T-helper 2 cell treated with Interferon-gamma antibody and Interleukin-4, amounts not matched to agents 5 μg/mL and 100 μg/mL, for 36 hours (primary cell): ENCODE data around the gene ADGRB2.

Experiments
- DNase-seq: peaks from one replicate; pipeline ENCODE4 v3.0.0; 2021; ENCODE audit warnings: low spot score
- H3K27ac Mint-ChIP-seq: one replicate; pipeline ENCODE4 v1.8.0; 2021; ENCODE audit warnings: mild to moderate bottlenecking, mixed read lengths
- H3K27me3 Mint-ChIP-seq: one replicate; pipeline ENCODE4 v1.8.0; 2021; ENCODE audit warnings: low read depth, mixed read lengths
- H3K36me3 Mint-ChIP-seq: one replicate; pipeline ENCODE4 v1.8.0; 2021; ENCODE audit warnings: low read depth, mixed read lengths
- H3K4me1 Mint-ChIP-seq: one replicate; pipeline ENCODE4 v1.8.0; 2021; ENCODE audit warnings: low read depth, mixed read lengths
- H3K4me3 Mint-ChIP-seq: one replicate; pipeline ENCODE4 v1.8.0; 2022; ENCODE audit warnings: mild to moderate bottlenecking, moderate library complexity, mixed read lengths
- H3K9me3 Mint-ChIP-seq: one replicate; pipeline ENCODE4 v1.8.0; 2021; ENCODE audit warnings: mixed read lengths

ADGRB2 gene

DNA sequence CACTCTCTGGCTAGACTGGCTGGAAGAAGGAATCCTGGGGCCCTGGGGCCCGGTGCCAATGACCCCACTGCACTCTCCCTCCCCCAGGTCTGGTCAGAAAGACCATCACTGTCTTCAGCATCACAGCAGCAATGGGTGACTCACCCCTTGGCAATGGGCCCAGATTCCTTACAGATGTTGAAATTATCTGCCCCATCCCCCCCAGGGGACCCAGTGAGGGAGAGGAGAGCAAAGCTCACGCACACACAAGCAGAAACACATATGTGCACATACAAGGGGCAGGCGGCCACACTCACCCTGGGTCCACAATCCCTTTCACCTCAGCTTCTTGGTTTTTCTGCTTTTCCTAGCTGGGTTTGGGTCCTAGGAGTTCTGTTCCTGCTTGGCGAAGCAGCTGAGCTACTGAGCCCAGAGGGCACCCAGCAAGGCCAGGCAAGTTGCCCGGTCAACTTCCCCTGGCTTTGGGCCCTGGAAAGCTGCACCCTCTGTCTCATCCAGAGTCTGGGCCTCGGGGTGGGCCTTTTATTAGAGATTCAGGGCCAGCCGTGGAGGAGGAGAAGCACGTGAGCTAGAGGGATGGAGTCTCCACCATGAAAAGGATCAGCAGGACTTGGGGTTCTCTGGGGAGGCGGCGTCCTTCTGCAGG, 62.9 kb downstream of the ADGRB2 start:
- Mint-ChIP-seq H3K27ac (no peak overlapping the region), H3K4me3 (no peak overlapping the region), H3K27me3 (peaks cover 24% of the 10 kb centered on the region), H3K9me3 (no peaks in the 10 kb centered on the region), H3K4me1 (peaks cover 19% of the 10 kb centered on the region), H3K36me3 (no peaks in the 10 kb centered on the region)
- no peak for DNase-seq

DNA sequence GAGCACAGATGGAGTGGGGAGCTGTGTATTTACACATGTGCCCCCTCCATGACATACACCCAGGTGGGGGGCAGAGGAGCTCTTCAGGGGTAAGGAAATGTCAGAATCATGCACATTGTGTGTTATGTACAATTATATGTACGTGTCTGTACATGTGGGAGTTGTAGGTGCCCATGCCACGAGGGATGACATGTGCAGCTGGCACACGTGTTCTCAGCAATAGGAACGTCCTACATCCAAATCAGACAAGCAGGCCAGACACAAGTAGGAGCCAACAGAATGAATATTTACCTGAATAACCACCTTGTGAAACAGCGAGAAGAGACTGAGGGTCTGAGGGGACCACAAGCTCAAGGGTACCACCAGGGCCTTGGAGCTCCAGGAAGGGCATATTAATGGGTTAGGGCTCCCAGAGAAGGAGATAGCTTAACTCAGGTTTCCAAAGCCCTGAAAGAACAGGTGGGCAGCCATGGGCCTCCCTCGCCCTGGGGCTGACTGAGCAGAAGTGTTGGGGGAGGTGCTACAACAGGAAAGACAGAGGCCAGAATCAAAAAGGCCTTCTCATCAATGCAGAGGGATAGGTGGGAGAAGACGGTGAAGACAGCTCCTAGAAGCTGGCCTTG, 63.6 kb downstream of the ADGRB2 start:
- Mint-ChIP-seq H3K9me3 (no peaks in the 10 kb centered on the region), H3K27me3 (peaks cover 22% of the 10 kb centered on the region), H3K27ac (no peak overlapping the region), H3K36me3 (no peaks in the 10 kb centered on the region), H3K4me3 (no peak overlapping the region), H3K4me1 (peaks cover 15% of the 10 kb centered on the region)
- no peak for DNase-seq

DNA sequence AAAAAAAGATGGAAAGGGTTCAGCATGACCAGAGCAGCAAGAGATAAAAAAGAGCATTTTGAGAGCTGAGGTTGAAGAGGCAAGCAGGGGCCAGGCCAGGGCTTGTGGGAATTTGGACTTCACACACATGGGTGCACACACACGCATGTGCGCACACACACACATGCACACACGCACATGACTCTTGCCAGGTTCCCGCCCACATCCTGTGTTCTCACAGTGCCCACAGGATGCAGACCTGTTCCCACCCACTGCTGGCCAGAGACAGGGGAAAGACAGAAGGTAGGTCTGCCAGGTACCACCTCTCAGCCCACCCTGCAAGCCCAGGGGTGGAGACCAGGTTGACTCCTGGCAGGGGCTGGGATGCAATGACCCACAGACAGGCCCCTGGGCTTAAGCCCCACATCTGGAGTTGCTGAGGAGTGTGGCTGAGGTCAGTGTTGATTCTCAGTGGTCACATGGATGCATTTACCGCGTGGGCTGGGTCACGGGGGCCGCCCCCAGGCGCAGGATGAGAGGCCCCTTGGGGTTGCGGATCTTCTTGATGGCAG, 64.7 kb downstream of the ADGRB2 start:
- H3K9me3 Mint-ChIP-seq: no peaks in the 10 kb centered on the region
- H3K36me3 Mint-ChIP-seq: no peaks in the 10 kb centered on the region
- H3K4me1 Mint-ChIP-seq: peaks cover 7% of the 10 kb centered on the region
- peaks cover 13% of the 10 kb centered on the region for H3K27me3 Mint-ChIP-seq
- no peak overlapping the region for H3K27ac Mint-ChIP-seq
- H3K4me3 Mint-ChIP-seq: no peak overlapping the region
- peak; percentile 20 for DNase-seq

DNA sequence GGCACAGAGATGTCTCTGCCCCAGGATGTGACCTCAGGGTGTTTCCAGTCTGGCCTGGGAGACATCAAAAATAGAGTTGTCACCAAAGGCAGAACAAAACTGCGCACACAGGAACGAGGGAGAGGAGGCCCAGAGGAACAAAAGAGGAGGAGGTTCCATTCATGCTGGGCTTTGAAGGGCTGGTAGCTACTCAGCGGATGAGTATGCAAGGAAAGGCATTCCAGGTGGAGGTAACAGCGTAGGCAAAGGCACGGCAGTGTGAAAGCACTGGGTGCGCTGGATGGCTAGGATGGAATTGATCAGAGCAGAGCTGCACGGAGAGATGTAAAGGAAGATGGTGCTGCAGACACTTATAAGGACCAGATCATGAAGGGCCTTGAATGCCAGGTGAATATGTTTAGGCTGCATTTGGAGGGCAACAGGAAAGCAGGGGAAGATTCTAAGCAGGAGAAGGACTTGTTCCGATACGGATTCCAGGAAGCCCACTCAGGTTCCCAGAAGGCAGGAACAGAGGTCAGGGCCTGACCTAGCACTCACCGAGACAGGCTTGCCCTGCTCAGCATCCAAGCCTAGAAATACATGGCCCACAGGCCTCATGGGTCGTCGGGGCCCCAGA, 66.7 kb downstream of the ADGRB2 start:
- DNase-seq: no peak
- no peaks in the 10 kb centered on the region for H3K36me3 Mint-ChIP-seq
- H3K9me3 Mint-ChIP-seq: no peaks in the 10 kb centered on the region
- H3K27me3 Mint-ChIP-seq: peaks cover 2% of the 10 kb centered on the region
- H3K4me3 Mint-ChIP-seq: no peak overlapping the region
- no peak overlapping the region for H3K27ac Mint-ChIP-seq
- H3K4me1 Mint-ChIP-seq: peaks cover 7% of the 10 kb centered on the region

DNA sequence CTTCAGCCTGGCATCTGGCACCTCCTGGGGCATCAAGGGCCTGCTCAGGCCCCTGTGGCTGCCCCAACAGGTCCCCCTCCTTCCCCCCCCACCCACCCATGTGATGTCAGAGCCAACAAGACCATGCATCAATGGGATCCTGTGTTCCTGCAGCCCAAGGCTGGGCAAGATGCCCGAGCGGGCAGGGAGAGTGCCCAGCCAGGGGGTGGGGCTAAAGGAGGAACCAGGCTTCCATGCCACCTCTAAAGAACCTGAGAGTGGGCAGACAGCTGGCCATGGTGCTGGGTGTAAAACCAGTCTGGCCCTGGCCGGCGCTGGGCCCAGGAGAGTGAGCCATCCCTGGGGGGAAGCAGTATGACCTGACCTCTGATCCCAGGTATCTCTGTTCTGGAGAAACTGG, 67.9 kb downstream of the ADGRB2 start:
- Mint-ChIP-seq H3K27ac (no peak overlapping the region), H3K27me3 (no peaks in the 10 kb centered on the region), H3K9me3 (no peaks in the 10 kb centered on the region), H3K36me3 (no peaks in the 10 kb centered on the region), H3K4me1 (peaks cover 7% of the 10 kb centered on the region), H3K4me3 (no peak overlapping the region)
- no peak for DNase-seq

DNA sequence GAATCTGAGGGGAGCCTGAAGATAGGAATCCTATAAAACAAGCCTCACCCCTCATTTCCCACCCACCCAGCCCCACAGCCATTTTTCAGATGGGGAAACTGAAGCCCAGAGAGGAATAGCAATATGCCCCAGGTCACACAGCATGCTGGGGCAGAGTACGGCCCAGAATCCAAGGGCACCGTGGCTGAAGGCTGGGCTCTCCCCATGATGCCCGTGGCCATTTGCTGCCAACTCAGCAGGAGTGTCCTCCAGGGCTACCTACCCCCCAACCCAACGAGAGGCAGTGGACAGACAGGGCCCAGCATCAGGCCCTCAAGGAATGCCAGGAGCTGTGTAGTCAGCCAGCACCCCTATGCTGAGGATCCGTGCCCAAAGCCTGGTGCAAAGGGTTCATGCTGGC, 68.8 kb downstream of the ADGRB2 start:
- DNase-seq: no peak
- H3K27ac Mint-ChIP-seq: no peak overlapping the region
- no peaks in the 10 kb centered on the region for H3K27me3 Mint-ChIP-seq
- H3K9me3 Mint-ChIP-seq: no peaks in the 10 kb centered on the region
- no peak overlapping the region for H3K4me3 Mint-ChIP-seq
- H3K4me1 Mint-ChIP-seq: peaks cover 7% of the 10 kb centered on the region
- H3K36me3 Mint-ChIP-seq: no peaks in the 10 kb centered on the region

DNA sequence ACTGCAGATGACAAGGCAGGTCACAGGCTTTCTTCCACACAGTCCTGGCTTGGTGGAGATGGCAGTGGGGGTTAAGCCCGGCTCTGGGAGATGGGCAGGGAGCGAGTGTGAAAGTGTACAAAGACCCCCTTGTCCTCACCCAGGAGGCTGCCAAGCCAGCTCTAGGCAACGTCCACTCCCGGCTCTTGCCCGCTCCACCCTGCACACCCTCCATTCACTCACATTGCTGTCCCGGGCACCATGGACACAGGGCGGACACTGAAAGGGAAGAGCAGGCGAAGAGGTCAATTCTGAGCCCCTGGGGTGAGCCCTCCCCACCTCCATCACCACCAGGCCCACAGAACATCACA, 69.2 kb downstream of the ADGRB2 start:
- Mint-ChIP-seq H3K27ac (no peak overlapping the region), H3K9me3 (no peaks in the 10 kb centered on the region)
- DNase-seq: no peak

DNA sequence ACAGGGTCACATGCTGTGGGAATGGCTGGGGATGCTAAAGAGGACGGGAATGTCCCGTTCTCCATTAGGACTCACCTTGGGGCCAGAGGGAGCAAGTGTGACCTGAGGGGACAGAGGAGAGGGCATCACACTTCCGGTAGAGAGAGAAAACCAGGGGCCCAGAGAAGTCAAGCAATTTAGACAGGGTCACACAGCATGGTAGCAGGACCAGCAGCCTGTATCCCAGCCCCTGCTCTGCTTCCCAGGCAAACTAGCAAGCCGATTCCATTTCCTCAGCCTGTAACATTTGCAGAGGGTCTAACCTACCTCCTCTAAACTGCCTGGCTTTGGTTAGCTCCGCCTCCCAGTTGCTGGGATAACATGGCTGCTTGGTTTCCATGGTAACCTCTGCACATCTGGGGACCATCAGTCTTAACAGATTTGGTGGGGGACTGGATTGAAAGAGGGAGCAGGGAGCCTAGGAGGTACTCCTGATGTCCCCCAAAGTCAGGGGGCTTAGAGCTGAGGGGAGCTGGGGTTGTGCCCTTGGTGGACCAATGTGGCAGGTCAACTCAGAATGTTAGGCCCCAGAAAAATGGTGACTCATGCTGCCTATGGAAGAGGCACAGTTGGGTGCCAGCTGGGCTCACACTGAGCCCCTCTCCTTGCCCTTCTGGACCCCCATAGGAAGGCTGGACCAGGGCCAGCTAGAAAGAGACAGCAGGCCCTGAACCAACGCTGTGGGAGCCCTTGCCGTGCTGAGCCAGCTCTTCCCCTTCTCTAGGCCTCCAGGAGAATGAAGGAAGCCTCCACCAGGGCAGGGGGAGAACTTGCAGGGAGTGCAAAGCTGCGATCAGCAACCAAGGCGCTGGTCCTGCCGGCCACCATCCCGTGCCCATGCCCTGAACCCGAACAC, 69.8 kb downstream of the ADGRB2 start:
- Mint-ChIP-seq H3K27ac (no peak overlapping the region), H3K4me1 (peaks cover 3% of the 10 kb centered on the region), H3K4me3 (no peak overlapping the region)

More for the DNA sequence above, 69.2 kb downstream of the ADGRB2 start:
- no peak overlapping the region for H3K4me3 Mint-ChIP-seq
- no peaks in the 10 kb centered on the region for H3K36me3 Mint-ChIP-seq
- H3K4me1 Mint-ChIP-seq: peaks cover 7% of the 10 kb centered on the region
- H3K27me3 Mint-ChIP-seq: no peaks in the 10 kb centered on the region

DNA sequence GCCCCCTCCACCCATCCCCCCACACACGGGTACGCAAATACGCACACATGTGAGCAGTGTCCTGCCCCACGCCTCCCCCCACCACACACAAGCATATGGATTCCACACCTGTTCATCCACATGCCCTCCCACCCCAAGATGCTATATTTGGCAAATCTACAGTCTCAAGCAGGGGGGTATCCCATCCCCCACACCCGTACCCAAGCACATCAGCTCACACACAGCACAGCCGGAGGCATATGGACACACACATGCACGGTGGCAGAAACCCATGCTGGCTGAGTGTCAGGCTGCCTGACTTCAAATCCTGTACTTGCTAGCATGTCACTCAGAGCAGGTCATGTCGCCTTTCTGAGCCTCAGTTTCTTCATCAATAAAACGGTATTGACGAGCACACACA, 70.9 kb downstream of the ADGRB2 start:
- Mint-ChIP-seq H3K4me3 (no peak overlapping the region), H3K4me1 (no peaks in the 10 kb centered on the region), H3K36me3 (no peaks in the 10 kb centered on the region), H3K9me3 (no peaks in the 10 kb centered on the region), H3K27me3 (no peaks in the 10 kb centered on the region), H3K27ac (no peak overlapping the region)
- no peak for DNase-seq

More for the DNA sequence above, 69.8 kb downstream of the ADGRB2 start:
- Mint-ChIP-seq H3K36me3 (no peaks in the 10 kb centered on the region), H3K27me3 (no peaks in the 10 kb centered on the region), H3K9me3 (no peaks in the 10 kb centered on the region)
- DNase-seq: no peak

DNA sequence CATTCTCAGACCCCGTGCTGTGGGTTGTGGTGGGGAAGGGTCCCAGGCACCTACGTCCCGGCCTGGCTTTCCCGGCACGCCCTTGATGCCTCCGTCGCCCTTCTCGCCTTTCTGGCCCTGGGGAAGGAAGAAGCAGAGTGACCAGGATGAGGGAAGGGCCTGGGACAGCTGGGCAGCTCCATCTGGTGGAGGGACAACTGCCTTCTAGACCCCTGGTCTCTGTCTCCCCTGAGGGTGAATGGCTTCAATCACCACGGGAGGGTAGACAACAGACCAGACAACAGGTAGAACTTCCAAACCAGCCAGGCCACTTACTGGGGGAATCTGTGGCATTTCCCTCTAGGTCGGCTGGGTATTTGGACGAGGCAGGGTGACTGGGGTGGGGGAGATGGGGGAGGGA, 72.2 kb downstream of the ADGRB2 start:
- no peaks in the 10 kb centered on the region for H3K9me3 Mint-ChIP-seq
- H3K36me3 Mint-ChIP-seq: no peaks in the 10 kb centered on the region
- no peak for DNase-seq
- no peaks in the 10 kb centered on the region for H3K4me1 Mint-ChIP-seq
- H3K4me3 Mint-ChIP-seq: no peak overlapping the region
- no peak overlapping the region for H3K27ac Mint-ChIP-seq
- no peaks in the 10 kb centered on the region for H3K27me3 Mint-ChIP-seq

DNA sequence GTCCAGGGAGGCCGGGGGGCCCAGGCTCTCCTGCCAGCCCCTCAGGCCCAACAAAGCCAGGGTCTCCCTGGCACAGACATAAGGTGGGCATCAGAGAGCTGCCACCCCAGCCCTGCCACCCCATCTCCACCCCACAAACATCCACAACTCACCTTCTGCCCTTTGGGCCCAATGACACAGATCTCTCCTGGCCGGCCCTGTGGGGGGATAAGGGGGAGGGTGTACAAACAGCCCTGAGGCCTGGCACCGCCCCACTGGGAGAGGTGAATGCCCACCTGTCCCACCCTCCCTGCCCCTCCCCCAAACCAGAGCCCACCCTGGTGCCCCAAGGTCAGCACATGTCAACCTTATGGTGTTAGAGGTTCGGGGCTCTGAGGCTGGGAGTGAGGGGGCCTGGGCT, 72.7 kb downstream of the ADGRB2 start:
- no peaks in the 10 kb centered on the region for H3K9me3 Mint-ChIP-seq
- no peaks in the 10 kb centered on the region for H3K27me3 Mint-ChIP-seq
- no peak overlapping the region for H3K4me3 Mint-ChIP-seq
- no peak overlapping the region for H3K27ac Mint-ChIP-seq
- DNase-seq: no peak
- H3K36me3 Mint-ChIP-seq: no peaks in the 10 kb centered on the region
- no peaks in the 10 kb centered on the region for H3K4me1 Mint-ChIP-seq

DNA sequence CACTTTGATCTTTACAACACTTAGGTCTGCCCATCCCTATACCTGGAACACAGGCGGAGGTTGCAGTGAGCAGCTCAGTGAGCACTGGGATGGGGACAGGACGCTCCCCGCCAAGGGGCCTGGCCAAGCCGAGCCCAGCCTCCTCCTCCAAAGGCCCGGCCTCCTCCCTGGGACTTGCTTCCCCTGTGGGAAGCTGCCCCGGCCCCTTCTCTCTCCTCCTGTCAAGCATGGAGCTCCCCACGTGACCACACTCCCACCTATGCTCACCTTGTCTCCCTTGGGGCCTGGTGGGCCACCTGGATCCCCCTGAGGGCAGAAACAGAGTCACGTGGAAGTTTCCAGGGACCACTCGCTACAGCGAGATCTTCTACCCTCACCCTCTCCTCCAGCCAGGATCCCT, 73.2 kb downstream of the ADGRB2 start:
- Mint-ChIP-seq H3K27ac (no peak overlapping the region), H3K27me3 (no peaks in the 10 kb centered on the region), H3K4me1 (no peaks in the 10 kb centered on the region), H3K4me3 (no peak overlapping the region), H3K36me3 (no peaks in the 10 kb centered on the region), H3K9me3 (no peaks in the 10 kb centered on the region)
- no peak for DNase-seq

DNA sequence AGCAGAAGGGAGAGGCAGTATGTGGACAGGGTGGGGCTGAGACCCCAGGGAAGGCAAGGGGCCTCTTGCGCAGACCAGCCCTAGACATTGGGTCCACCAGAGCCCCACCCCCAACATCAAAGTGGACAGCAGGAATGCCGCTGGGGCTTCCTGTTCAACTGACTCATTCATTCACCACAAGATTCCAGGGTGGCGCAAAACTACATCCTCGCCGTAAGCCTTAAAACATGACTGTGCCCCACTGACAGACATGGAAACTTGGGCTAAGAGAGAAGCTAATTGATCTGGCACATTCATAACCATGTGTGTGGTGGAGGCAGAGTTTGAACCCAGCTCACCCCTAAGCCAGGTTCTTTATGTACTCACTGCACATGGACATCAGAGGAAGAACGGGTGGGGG, 74.3 kb downstream of the ADGRB2 start:
- Mint-ChIP-seq H3K4me1 (no peaks in the 10 kb centered on the region), H3K27me3 (no peaks in the 10 kb centered on the region), H3K9me3 (no peaks in the 10 kb centered on the region), H3K4me3 (no peak overlapping the region), H3K36me3 (no peaks in the 10 kb centered on the region), H3K27ac (no peak overlapping the region)
- DNase-seq: no peak

DNA sequence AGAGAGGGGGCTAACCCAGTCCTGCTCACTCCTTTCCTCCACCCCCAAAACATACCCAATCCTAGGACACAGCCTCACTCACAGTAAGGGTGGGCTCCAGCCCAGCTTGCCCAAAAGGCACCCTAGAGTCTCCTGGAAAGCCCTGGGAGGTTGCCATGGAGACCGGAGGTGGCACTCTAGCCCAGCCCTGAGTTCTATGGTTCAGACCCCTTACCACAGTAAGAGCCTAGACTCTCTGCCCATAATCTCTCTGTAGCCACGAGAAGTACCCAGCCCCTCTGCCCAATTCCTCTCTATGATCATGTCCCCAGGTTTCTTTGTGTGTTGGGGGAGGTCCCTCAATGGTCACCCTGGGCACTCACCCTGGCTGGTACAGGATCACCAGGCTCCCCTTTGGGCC, 74.8 kb downstream of the ADGRB2 start:
- H3K27ac Mint-ChIP-seq: no peak overlapping the region
- no peaks in the 10 kb centered on the region for H3K36me3 Mint-ChIP-seq
- no peak overlapping the region for H3K4me3 Mint-ChIP-seq
- H3K4me1 Mint-ChIP-seq: no peaks in the 10 kb centered on the region
- H3K9me3 Mint-ChIP-seq: no peaks in the 10 kb centered on the region
- H3K27me3 Mint-ChIP-seq: no peaks in the 10 kb centered on the region
- DNase-seq: no peak
